AG09309 (cell line): ENCODE measurements around the gene PRMT9.

ENCODE experiments used
- DNase-seq: peaks from one replicate; pipeline ENCODE4 v3.0.0-alpha.2; 2010; ENCODE audit warnings: low read depth
- H3K4me3 ChIP-seq: 2 replicates; pipeline ENCODE4 v1.5.1; 2011; ENCODE audit warnings: mild to moderate bottlenecking, low read depth, low read length, moderate library complexity; ENCODE audit not compliant: control insufficient read depth
- CTCF ChIP-seq: IDR thresholded peaks from 2 replicates; pipeline ENCODE4 v1.5.1; 2011; ENCODE audit warnings: mild to moderate bottlenecking, low read depth, low read length, inconsistent platforms; ENCODE audit not compliant: insufficient read depth, control insufficient read depth; ENCODE audit errors: missing control alignments

Gene PRMT9

GRCh38 chr4:147725673-147726072 is 41.7 kb upstream of the PRMT9 start:
- no peak overlapping the region for H3K4me3 ChIP-seq
- TF ChIP-seq CTCF = no peak
- DNase-seq = no peak

GRCh38 chr4:147724468-147725201 is 40.7 kb upstream of the PRMT9 start:
- TF ChIP-seq CTCF = no peak
- DNase-seq = no peak
- H3K4me3 ChIP-seq = no peak overlapping the region

GRCh38 chr4:147723326-147723725 is 39.4 kb upstream of the PRMT9 start:
- no peak for DNase-seq
- no peak overlapping the region for H3K4me3 ChIP-seq
- TF ChIP-seq CTCF = no peak

- no peak for TF ChIP-seq CTCF
- no peak for DNase-seq
- no peak overlapping the region for H3K4me3 ChIP-seq
Observed at GRCh38 chr4:147717878-147718277, 33.9 kb upstream of the PRMT9 start.

- no peak for TF ChIP-seq CTCF
- peak; percentile 62 for DNase-seq
- no peak overlapping the region for H3K4me3 ChIP-seq
Observed at GRCh38 chr4:147714575-147715401, 30.8 kb upstream of the PRMT9 start.

- H3K4me3 ChIP-seq = no peak overlapping the region
- DNase-seq = no peak
- no peak for TF ChIP-seq CTCF
Observed at GRCh38 chr4:147709999-147710398, 26.0 kb upstream of the PRMT9 start.
